ENCODE data around the gene RFK. TPM values are rescaled to one million over a fixed set of nuclear protein-coding genes. Genes with fewer than 3 reads are reported as not detected.
"Not testable (repeated sequence)": the region's sequence is repeated elsewhere in the genome, so short reads cannot be mapped to it uniquely, and the experiment has no call there.

The RFK gene
- 4.2 TPM for polyA plus RNA-seq (2012; ENCODE audit: low read depth, missing spikeins)

- DNase-seq (ENCODE audit: insufficient read length, low spot score) = peak; percentile 86
- TF ChIP-seq TAF1 (IDR thresholded peaks at IDR 0.05; ENCODE audit: low read depth, low read length) (peak; percentile 51; the same call in 1 of the 2 replicates), POU2F2 (IDR thresholded peaks at IDR 0.05; ENCODE audit: low read depth, low read length) (peak; percentile 32; the same call in 1 of the 2 replicates), POLR2A (IDR thresholded peaks at IDR 0.05; ENCODE audit: low read depth, low read length) (peak; percentile 43; the same call in 1 of the 2 replicates), PAX5 (IDR thresholded peaks at IDR 0.05; ENCODE audit: insufficient read depth, low read length, severe bottlenecking) (no peak), POLR2AphosphoS5 (IDR thresholded peaks at IDR 0.05; ENCODE audit: low read depth, low read length) (0 out of 2 replicates have a peak, but pooled peaks have one; percentile 33), SPI1 (IDR thresholded peaks at IDR 0.05; ENCODE audit: low read depth, low read length) (no peak)
- FAIRE-seq = peak; percentile 98
Measured at GRCh38 chr9:76394195-76394959, at the start of gene RFK. Gene RFK (minus strand): TSS chr9:76394426. CDS start chr9:76394171, 255 bp downstream.

GRCh38 chr9:76443887-76444286 is 49.7 kb upstream of the RFK start:
- DNase-seq (ENCODE audit: insufficient read length, low spot score) = no peak
- no peak for FAIRE-seq
- TF ChIP-seq SPI1 (IDR thresholded peaks at IDR 0.05; ENCODE audit: low read depth, low read length) (no peak), TAF1 (IDR thresholded peaks at IDR 0.05; ENCODE audit: low read depth, low read length) (no peak), POU2F2 (IDR thresholded peaks at IDR 0.05; ENCODE audit: low read depth, low read length) (no peak), POLR2AphosphoS5 (IDR thresholded peaks at IDR 0.05; ENCODE audit: low read depth, low read length) (no peak), POLR2A (IDR thresholded peaks at IDR 0.05; ENCODE audit: low read depth, low read length) (no peak), PAX5 (IDR thresholded peaks at IDR 0.05; ENCODE audit: insufficient read depth, low read length, severe bottlenecking) (no peak)

- peak; percentile 82 for FAIRE-seq
- TF ChIP-seq POLR2AphosphoS5 (IDR thresholded peaks at IDR 0.05; ENCODE audit: low read depth, low read length) (no peak), SPI1 (IDR thresholded peaks at IDR 0.05; ENCODE audit: low read depth, low read length) (no peak), POLR2A (IDR thresholded peaks at IDR 0.05; ENCODE audit: low read depth, low read length) (no peak), PAX5 (IDR thresholded peaks at IDR 0.05; ENCODE audit: insufficient read depth, low read length, severe bottlenecking) (no peak), TAF1 (IDR thresholded peaks at IDR 0.05; ENCODE audit: low read depth, low read length) (no peak), POU2F2 (IDR thresholded peaks at IDR 0.05; ENCODE audit: low read depth, low read length) (no peak)
- no peak for DNase-seq (ENCODE audit: insufficient read length, low spot score)
Measured at GRCh38 chr9:76441551-76442322, 47.5 kb upstream of the RFK start.

GRCh38 chr9:76438841-76439588 is 44.8 kb upstream of the RFK start:
- FAIRE-seq = no peak
- no peak for DNase-seq (ENCODE audit: insufficient read length, low spot score)
- TF ChIP-seq POLR2AphosphoS5 (IDR thresholded peaks at IDR 0.05; ENCODE audit: low read depth, low read length) = no peak
- TF ChIP-seq TAF1 (IDR thresholded peaks at IDR 0.05; ENCODE audit: low read depth, low read length) = no peak
- no peak for TF ChIP-seq PAX5 (IDR thresholded peaks at IDR 0.05; ENCODE audit: insufficient read depth, low read length, severe bottlenecking)
- no peak for TF ChIP-seq POU2F2 (IDR thresholded peaks at IDR 0.05; ENCODE audit: low read depth, low read length)
- no peak for TF ChIP-seq POLR2A (IDR thresholded peaks at IDR 0.05; ENCODE audit: low read depth, low read length)

- DNase-seq (ENCODE audit: insufficient read length, low spot score); FAIRE-seq: not testable (repeated sequence)
Measured at GRCh38 chr9:76437017-76437699, 42.9 kb upstream of the RFK start.

- DNase-seq (ENCODE audit: insufficient read length, low spot score); FAIRE-seq: not testable (repeated sequence)
Measured at GRCh38 chr9:76434897-76435296, 40.7 kb upstream of the RFK start.

- FAIRE-seq (no peak), DNase-seq (ENCODE audit: insufficient read length, low spot score) (no peak)
- TF ChIP-seq TAF1 (IDR thresholded peaks at IDR 0.05; ENCODE audit: low read depth, low read length) = no peak
- TF ChIP-seq SPI1 (IDR thresholded peaks at IDR 0.05; ENCODE audit: low read depth, low read length) = no peak
- no peak for TF ChIP-seq PAX5 (IDR thresholded peaks at IDR 0.05; ENCODE audit: insufficient read depth, low read length, severe bottlenecking)
- no peak for TF ChIP-seq POU2F2 (IDR thresholded peaks at IDR 0.05; ENCODE audit: low read depth, low read length)
- TF ChIP-seq POLR2A (IDR thresholded peaks at IDR 0.05; ENCODE audit: low read depth, low read length) = no peak
- TF ChIP-seq POLR2AphosphoS5 (IDR thresholded peaks at IDR 0.05; ENCODE audit: low read depth, low read length) = no peak
Measured at GRCh38 chr9:76433836-76434235, 39.6 kb upstream of the RFK start.

- DNase-seq (ENCODE audit: insufficient read length, low spot score) = no peak
- TF ChIP-seq PAX5 (IDR thresholded peaks at IDR 0.05; ENCODE audit: insufficient read depth, low read length, severe bottlenecking) (no peak), TAF1 (IDR thresholded peaks at IDR 0.05; ENCODE audit: low read depth, low read length) (no peak)
- no peak for FAIRE-seq
Measured at GRCh38 chr9:76433406-76433805, 39.2 kb upstream of the RFK start.

GRCh38 chr9:76431601-76432000 is 37.4 kb upstream of the RFK start:
- no peak for DNase-seq (ENCODE audit: insufficient read length, low spot score)
- FAIRE-seq = no peak
- TF ChIP-seq POLR2A (IDR thresholded peaks at IDR 0.05; ENCODE audit: low read depth, low read length) (no peak), POLR2AphosphoS5 (IDR thresholded peaks at IDR 0.05; ENCODE audit: low read depth, low read length) (no peak), TAF1 (IDR thresholded peaks at IDR 0.05; ENCODE audit: low read depth, low read length) (no peak), PAX5 (IDR thresholded peaks at IDR 0.05; ENCODE audit: insufficient read depth, low read length, severe bottlenecking) (no peak), POU2F2 (IDR thresholded peaks at IDR 0.05; ENCODE audit: low read depth, low read length) (no peak), SPI1 (IDR thresholded peaks at IDR 0.05; ENCODE audit: low read depth, low read length) (no peak)
